HTERT RPE-1 (cell line): ENCODE data around the gene FAM124B.
"Not testable (repeated sequence)": the region's sequence is repeated elsewhere in the genome, so short reads cannot be mapped to it uniquely, and the experiment has no call there.

ENCODE experiments used
- in situ Hi-C: fragments of 300-500 bp; cut with MboI; formaldehyde crosslinking; loops from 4 replicates; pipeline ENCODE4 v1.14.3; 2020; ENCODE audit warnings: low sequenced_read_pairs

FAM124B gene

GRCh38 chr2:224382280-224382647 lies 19.6 kb downstream of the FAM124B start:
- in situ Hi-C loops, result not testable (repeated sequence)

DNA sequence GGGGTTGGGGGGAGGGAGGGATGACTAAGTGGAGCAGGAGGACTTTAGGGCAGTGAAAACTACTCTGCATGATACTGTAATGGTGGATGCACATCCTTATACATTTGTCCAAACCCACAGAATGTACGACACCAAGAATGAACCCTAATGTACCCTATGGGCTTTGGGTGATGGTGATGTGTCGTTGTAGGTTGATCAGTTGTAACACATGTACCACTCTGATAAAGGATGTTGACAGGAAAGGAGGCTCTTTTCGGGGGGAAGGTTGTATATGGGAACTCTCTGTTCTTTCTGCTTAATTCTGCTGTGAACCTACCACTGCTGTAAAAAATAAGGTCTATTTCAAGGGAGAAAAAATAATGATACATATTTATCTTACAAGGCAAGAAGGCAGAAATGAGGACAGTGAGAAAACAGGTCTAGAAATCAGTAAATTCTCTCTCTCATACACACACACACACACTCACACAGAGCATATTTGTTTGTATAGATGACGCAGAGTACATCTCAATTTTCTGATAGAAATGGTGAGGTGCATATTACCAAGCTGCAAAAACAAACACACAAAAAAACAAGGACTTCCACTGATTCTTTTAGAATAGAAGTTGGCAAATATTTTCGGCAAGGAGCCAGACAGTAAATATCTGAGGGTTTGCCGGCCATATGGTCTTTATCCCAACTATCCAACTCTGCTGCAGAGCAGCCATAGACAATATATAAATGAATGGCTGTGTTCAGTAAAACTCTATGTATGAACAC lies 20.2 kb downstream of the FAM124B start:
- in situ Hi-C loops, result no loop called here

DNA sequence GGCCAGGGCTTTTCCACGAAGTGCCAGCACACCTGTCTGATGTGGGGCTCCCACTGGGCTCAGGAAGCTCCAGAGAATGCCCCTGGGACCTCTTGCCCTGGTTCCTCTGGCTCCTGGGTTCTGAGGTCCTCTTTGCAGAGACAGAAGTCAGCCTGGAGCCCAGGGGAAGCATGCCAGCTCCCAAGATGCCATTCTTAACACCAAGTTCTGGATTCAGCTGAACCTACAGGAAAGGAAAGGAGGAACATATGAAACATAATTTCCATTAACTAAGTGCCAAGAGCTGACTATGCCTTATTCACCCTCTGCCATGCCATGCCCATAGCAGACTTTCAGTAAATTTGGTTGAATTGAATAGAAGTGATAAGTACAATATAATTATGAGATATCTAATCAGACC lies 21.9 kb downstream of the FAM124B start:
- in situ Hi-C loops, result no loop called here

- in situ Hi-C loops, result no loop called here
These were observed 22.7 kb downstream of the FAM124B start for GRCh38 chr2:224379172-224379571.

DNA sequence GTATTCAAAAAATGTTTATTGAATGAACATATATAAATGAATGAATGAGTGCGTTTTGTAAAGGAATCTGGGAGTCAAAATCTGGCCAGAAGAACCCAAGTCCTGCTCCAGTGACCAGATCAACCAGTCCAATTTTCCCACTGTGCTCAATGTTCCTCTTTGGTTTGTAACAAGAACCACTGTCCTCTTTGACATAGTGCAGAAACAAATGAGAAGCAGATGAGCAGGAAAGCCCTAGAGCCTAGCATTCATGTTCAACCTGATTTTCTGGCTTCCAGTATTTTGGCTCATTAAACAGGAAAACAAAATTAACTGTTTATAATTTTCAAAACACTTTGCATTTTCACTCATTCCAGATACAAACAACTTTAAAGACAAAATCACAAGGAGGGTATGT lies 23.2 kb downstream of the FAM124B start:
- in situ Hi-C loops, result no loop called here

- in situ Hi-C loops, result no loop called here
These were observed 23.9 kb downstream of the FAM124B start for GRCh38 chr2:224377751-224378700.

- in situ Hi-C loops, result no loop called here
These were observed 29.3 kb downstream of the FAM124B start for GRCh38 chr2:224372641-224373040.

DNA sequence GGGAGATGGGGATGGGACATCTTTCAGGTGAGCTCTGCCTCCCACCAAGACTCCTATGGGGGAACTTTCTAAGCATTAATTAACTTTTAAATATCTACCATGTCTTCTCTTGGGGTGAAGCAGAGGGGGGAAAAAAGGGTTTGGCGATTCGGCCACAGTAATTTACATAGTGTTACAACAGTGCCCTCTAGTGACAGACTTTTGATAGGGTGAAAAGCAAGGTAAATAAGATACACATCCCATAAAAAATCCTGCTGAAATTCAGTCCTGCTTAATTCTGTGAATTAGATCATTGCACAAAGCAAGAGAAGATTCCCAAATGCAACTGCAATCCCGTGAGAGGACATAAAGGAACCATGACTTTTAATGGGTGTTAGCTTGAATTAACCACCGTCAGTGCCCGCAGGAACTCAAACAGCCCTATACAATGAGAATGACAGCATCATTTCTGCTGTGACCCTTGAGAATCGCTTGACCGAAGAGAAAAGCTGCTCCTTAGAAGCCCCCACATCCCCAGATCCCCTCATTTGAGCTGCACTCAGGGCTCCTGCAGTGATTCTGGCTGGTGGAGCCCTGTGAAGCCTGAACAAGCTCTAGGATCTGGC lies 32.8 kb downstream of the FAM124B start:
- in situ Hi-C loops, result no loop called here

DNA sequence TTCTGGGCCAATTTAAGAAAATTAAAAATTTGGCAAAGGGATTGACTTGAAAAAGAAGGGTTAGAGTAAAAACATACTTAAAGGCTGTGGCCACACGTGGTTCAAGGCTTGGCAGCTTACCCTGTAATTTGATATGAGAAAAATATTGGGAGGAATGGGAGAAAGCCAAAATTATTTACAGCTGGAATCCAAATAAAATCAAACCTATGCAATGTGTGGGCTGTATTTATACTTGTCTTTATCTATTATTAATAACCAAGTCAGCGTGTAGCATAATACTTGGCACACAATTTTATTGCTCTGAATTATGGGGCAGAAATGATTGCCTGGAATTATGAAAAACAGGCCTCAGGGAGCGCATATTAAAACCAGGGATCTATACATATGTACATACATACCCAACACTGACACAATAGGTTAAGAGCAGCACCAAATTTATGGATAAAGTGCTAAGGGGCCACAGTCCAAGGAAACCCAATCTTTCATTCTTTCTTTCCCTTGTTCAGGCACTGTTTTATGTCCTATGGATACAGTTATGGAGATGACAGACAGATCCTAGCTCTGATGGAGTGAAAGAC lies 35.6 kb downstream of the FAM124B start:
- in situ Hi-C loops, result no loop called here

- in situ Hi-C loops, result no loop called here
These were observed 36.6 kb downstream of the FAM124B start for GRCh38 chr2:224365331-224365730.

DNA sequence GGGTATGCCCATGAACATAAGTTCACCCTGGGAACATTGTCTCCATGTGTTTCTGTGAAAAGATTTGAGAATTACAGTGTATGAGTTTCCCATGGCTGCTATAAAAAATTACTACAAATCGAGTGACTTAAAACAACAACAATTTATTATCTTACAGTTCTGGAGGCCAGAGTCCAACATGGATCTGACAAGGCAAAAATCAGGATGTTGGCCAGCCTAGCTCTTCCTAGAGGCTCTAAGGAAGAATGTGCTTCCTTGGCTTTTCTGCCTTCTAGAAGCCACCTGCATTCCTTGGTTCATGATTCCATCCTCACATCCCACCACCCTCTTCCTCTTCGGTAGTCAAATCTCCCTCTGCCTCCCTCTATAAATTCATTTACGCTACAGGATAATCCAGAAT lies 38.6 kb downstream of the FAM124B start:
- in situ Hi-C loops, result no loop called here

- in situ Hi-C loops, result no loop called here
These were observed 39.8 kb downstream of the FAM124B start for GRCh38 chr2:224362094-224362493.

- in situ Hi-C loops, result no loop called here
These were observed 41.1 kb downstream of the FAM124B start for GRCh38 chr2:224360801-224361251.

DNA sequence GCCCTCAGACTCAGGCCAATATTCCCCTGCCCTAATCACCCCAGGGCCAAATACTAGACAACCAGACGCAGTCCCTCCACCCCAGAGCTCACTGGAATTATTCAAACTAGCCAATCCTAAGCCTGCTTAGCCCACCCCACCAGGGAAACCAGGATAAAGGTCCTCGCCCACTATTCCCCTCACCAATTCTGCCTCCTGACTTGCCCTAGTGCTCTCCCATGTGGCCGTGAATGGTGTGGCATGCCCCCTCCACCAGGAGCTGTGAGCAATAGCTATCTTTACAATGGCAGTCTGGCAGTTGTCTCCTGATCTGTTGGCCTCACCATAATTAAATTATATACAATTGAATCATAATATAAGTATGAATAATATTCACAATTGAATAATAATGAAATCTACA lies 42.3 kb downstream of the FAM124B start:
- in situ Hi-C loops, result no loop called here

- in situ Hi-C loops, result no loop called here
These were observed 44.6 kb downstream of the FAM124B start for GRCh38 chr2:224357098-224357901.

DNA sequence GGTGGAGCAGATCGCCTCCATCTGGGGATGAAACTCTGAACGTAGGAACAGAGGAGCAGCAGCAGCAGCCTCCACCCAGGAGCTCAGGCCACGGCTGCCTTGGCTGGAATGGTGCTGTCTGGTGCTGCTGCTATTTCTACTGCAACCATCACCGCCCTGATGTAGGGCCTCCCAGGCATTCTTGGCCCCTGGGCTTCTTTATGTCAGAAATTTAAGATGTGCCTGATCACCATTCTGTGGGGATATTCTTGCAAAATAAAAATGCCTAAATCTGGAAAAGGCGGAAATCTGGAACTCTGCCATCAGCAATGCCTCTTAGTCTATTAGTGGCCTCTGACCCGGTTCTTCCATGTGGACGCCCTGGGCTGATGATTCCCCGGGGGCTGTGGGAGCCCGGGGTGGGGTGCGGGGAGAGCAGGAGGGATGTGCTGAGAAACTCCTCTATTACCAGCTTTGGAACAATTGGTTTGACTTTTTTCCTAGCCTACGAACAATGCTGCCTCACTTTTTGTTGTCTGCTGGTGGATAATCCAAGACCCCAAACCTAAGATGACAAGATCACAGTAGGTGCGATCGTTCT lies 47.2 kb downstream of the FAM124B start:
- in situ Hi-C loops, result no loop called here

- in situ Hi-C loops, result no loop called here
These were observed 51.2 kb downstream of the FAM124B start for GRCh38 chr2:224350703-224351102.

- in situ Hi-C loops, result no loop called here
These were observed 52.5 kb downstream of the FAM124B start for GRCh38 chr2:224349396-224349795.

DNA sequence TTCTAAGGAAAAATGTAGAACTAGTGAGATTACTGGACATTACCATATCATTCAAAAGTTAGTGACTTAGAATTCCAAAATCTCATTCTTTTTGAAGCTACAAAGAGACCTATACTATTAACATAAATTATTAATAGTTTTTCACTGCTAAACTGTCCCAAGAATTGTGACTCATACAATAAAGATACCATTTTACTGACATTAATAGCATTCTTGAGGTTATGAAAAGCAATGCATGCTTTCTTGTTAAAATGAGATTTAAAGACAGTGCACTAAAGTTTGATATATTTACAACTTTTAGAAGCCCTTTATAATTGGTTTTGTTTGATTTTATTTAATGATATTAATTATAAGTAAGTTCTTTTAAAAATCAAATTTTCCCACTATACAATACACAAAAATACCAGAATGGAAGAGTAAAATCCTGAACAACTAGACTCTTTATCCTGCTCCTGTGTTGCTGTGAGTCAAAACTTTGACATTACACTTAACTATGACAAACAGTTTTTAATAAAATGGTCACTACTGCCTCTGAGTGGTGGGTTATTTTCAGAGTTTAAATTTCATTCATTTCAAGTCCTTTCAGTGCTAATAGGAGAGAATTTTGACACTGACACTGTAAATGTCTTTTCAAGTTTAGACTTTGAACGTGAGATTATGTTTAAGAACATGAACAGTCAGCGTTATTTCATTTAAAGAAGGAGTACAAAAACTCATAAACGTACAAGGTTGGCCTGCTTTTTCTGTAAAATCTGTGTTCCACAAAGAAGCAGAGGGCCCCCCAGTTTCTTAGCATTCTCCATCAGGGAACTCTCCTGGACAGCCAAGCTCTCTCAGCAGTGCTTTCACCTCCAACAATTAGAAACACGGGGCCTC lies 54.5 kb downstream of the FAM124B start:
- in situ Hi-C loops, result no loop called here
